ENCODE data around the gene CCDC9B. TPM values are rescaled to one million over a fixed set of nuclear protein-coding genes. Genes with fewer than 3 reads are reported as not detected.

CCDC9B gene
- total RNA-seq, 4 donors from 2014 or later: 28.0 to 105 (median 66.7) TPM

DNA sequence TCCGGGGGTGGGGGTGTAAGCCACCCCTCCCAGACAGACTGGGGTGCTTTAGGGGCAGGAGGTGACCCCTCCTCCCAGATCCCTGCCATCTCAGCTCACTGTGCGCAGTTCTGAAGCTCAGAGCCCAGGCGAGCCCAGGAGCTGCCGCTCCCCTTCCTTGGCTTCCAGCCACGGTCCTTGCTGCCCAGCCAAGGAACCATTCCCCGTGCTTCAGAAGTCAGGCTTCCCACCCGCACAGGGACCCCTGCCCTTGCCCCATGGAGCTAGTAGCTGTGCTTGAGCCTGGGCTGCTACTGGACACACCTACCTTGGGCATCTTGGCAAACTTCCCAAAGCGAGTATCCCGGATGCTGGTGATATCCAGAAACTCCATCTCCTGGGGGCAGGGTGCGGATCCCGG is 37.8 kb downstream of the CCDC9B start:
- Histone ChIP-seq H3K36me3 (peaks cover 0 to 6% of the 10 kb centered on the region in 2 donors), H3K9me3 (peaks cover 0 to 22% (median 0%) of the 10 kb centered on the region in 3 donors), H3K27me3 (peaks cover 14% of the 10 kb centered on the region), H3K27ac (no peak overlapping the region), H3K4me1 (peaks cover 0 to 9% (median 0%) of the 10 kb centered on the region in 3 donors), H3K4me3 (no peak overlapping the region)
- WGBS, 2 donors (ENCODE audit: low coverage in 1 of 2): 40 to 51% methylated on average over 1 to 5 of the region's 11 CpGs
- TF ChIP-seq, protein P1, sequence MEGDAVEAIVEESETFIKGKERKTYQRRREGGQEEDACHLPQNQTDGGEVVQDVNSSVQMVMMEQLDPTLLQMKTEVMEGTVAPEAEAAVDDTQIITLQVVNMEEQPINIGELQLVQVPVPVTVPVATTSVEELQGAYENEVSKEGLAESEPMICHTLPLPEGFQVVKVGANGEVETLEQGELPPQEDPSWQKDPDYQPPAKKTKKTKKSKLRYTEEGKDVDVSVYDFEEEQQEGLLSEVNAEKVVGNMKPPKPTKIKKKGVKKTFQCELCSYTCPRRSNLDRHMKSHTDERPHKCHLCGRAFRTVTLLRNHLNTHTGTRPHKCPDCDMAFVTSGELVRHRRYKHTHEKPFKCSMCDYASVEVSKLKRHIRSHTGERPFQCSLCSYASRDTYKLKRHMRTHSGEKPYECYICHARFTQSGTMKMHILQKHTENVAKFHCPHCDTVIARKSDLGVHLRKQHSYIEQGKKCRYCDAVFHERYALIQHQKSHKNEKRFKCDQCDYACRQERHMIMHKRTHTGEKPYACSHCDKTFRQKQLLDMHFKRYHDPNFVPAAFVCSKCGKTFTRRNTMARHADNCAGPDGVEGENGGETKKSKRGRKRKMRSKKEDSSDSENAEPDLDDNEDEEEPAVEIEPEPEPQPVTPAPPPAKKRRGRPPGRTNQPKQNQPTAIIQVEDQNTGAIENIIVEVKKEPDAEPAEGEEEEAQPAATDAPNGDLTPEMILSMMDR (IDR thresholded peaks at IDR 0.05): no peak
- TF ChIP-seq POLR2A (IDR thresholded peaks at IDR 0.05) (no peak), EP300 (IDR thresholded peaks at IDR 0.05) (no peak), POLR2AphosphoS5 (IDR thresholded peaks at IDR 0.05) (no peak)
- ATAC-seq: no peak

DNA sequence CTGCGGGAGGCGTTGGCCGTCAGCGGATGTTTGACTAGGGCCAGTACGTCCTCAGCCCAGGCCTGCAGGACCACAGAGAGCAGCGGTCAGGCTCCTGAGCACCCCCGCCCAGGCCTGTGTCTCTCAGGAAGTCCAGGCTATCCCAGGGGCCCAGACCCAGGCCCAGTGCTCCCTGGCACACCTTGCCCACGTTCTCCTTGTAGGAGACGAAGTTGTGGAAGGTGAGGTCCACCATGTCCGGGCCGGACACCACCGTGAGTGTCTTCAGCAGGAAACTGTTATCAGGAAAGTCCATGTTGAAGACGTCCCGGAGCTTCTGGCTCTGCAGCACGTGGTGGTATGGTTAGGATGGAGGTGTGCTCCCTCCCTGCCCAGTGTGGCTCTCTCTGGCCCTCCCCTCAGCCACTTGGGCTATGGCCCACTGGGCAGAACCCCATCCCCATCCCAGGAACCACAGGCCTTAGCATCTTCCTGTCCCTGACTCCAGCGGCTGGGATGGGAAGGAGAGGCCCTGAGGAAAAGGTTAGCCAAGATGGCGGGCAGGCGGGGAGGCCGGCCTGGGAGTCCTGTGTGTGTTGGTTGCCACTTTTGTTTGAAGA is 38.4 kb downstream of the CCDC9B start:
- Histone ChIP-seq H3K4me3 (no peak overlapping the region), H3K9me3 (peaks cover 0 to 22% (median 0%) of the 10 kb centered on the region in 3 donors), H3K4me1 (peaks cover 0 to 3% (median 0%) of the 10 kb centered on the region in 3 donors), H3K27me3 (peaks cover 14% of the 10 kb centered on the region), H3K27ac (no peak overlapping the region), H3K36me3 (peaks cover 0 to 6% of the 10 kb centered on the region in 2 donors)
- TF ChIP-seq POLR2AphosphoS5 (IDR thresholded peaks at IDR 0.05) (no peak), POLR2A (IDR thresholded peaks at IDR 0.05) (no peak)
- TF ChIP-seq, protein P1 (IDR thresholded peaks at IDR 0.05): no peak
- WGBS, 2 donors (ENCODE audit: low coverage in 1 of 2): 83 to 100% methylated on average over 1 to 5 of the region's 19 CpGs
- ATAC-seq: no peak

DNA sequence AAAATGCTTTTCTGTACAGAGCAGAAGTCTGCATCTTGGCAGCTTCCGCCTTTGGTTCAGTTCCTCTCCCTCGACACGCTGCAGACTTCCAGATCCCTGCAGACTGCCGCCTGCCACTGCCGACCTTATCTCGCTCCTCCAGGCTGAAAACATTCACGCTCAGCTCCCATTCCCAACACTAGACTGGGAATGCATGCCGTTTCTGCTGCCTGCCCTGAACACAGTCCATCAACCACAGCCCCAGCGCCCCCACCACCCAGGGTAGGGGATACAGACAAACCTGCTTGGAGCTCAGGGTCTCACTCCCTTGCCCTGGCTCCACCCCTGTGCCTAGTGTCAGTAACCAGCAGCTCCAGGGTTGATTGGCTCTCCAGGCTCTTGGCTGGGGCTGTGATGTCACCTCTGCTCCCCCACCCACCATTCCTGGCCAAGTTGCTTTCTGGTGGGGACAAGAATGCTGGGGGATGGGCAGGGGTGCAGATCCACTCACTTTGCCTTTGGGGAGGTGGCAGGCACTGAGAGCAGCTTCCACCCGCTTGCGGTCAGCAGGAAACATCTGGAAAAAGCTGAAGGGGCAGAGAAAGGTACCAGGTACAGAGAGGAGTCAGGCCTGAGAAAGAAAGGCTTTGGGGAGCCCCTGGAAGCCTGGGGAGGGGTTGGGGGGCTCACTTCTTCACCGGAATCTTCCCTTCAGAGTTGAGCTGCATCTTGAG is 39.1 kb downstream of the CCDC9B start:
- Histone ChIP-seq H3K27me3 (peaks cover 14% of the 10 kb centered on the region), H3K4me1 (no peaks in the 10 kb centered on the region), H3K27ac (no peak overlapping the region), H3K9me3 (peaks cover 0 to 22% (median 0%) of the 10 kb centered on the region in 3 donors), H3K36me3 (peaks cover 0 to 6% of the 10 kb centered on the region in 2 donors), H3K4me3 (no peak overlapping the region)
- TF ChIP-seq, protein P1 (IDR thresholded peaks at IDR 0.05): no peak
- TF ChIP-seq POLR2AphosphoS5 (IDR thresholded peaks at IDR 0.05) (no peak), EP300 (IDR thresholded peaks at IDR 0.05) (no peak), POLR2A (IDR thresholded peaks at IDR 0.05) (no peak)
- ATAC-seq: no peak
- WGBS, 2 donors (ENCODE audit: low coverage in 1 of 2): 26 to 55% methylated on average over 8 to 10 of the region's 12 CpGs

DNA sequence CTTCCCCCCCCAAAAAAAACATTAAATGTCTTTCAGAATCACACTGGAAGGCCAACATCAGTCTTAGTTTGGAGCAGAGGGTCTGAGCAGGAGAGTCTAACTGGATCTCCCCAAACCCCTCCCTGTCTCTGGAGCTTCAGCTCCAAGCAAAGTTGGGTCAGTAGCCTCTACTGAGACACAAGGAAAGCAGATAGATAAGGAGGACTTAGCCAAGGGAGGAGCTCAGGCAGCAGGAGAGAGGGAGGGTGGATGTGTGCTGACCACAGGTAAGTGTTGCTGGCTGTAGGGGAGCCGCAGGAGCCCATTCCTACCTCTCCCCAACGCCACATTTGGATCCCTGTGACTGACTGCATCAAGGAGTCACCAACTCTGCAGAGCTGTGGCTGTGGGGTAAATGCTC is 40.0 kb downstream of the CCDC9B start:
- 83% methylated on average over 1 of the region's 2 CpGs; no CpG with 5 or more reads in 1 of the 2 donors for WGBS, 2 donors (ENCODE audit: low coverage in 1 of 2)
- peaks cover 0 to 6% of the 10 kb centered on the region in 2 donors for H3K36me3 ChIP-seq

More for the DNA sequence above, 40.0 kb downstream of the CCDC9B start:
- TF ChIP-seq POLR2A (IDR thresholded peaks at IDR 0.05): no peak
- no peak for TF ChIP-seq EP300 (IDR thresholded peaks at IDR 0.05)
- TF ChIP-seq POLR2AphosphoS5 (IDR thresholded peaks at IDR 0.05): no peak
- TF ChIP-seq, protein P1 (IDR thresholded peaks at IDR 0.05): no peak
- peaks cover 0 to 22% (median 0%) of the 10 kb centered on the region in 3 donors for H3K9me3 ChIP-seq
- peaks cover 14% of the 10 kb centered on the region for H3K27me3 ChIP-seq
- H3K27ac ChIP-seq: no peak overlapping the region
- no peak overlapping the region for H3K4me3 ChIP-seq
- H3K4me1 ChIP-seq: peaks cover 0 to 5% (median 0%) of the 10 kb centered on the region in 3 donors
- no peak for ATAC-seq

Data from gastroesophageal sphincter (tissue), 4 donors.